ENCODE data around the gene C1orf105.

The C1orf105 gene

DNA sequence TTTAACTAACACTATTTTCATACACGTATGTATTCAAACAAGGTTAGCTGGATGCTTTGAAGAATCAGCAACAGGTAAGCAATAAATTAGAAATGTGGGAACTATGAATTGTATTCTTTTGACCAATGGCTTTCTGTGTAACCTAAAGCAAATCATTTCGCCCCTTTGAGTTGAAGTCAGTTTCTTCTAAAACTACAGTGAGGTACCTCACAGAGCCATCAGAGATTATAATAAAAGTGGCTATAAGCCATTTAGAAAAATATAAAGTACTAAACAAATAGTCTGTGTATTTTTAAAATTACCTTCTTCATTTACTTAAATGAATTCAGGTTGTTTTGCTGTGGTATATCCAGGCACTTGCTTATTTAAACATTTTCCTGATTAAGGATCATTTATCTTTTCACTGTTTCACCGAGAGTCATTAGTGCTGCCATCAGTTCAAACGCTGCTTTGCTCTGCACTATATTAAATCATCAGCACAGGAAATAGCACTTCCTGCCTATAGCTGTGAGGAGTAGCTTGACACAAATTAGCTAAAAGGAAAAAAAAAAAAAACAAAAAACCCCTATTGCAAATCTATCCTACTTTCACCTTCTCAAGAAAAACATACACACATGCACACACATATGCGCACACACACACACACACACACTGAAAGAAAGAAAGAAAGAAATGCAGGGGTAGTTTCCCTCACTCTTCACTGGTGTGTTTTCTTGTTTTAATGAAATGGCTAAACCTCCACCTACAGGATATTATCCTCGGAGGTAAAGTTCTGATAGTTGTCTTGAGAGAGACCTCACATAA, 39.8 kb upstream of the C1orf105 start:
- no peak overlapping the region for H3K4me3 ChIP-seq (ENCODE audit: low read depth, low read length)
- in situ Hi-C loops (cut with HindIII; ENCODE audit: low sequenced_read_pairs) = no loop called here
- TF ChIP-seq, protein P1, sequence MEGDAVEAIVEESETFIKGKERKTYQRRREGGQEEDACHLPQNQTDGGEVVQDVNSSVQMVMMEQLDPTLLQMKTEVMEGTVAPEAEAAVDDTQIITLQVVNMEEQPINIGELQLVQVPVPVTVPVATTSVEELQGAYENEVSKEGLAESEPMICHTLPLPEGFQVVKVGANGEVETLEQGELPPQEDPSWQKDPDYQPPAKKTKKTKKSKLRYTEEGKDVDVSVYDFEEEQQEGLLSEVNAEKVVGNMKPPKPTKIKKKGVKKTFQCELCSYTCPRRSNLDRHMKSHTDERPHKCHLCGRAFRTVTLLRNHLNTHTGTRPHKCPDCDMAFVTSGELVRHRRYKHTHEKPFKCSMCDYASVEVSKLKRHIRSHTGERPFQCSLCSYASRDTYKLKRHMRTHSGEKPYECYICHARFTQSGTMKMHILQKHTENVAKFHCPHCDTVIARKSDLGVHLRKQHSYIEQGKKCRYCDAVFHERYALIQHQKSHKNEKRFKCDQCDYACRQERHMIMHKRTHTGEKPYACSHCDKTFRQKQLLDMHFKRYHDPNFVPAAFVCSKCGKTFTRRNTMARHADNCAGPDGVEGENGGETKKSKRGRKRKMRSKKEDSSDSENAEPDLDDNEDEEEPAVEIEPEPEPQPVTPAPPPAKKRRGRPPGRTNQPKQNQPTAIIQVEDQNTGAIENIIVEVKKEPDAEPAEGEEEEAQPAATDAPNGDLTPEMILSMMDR (IDR thresholded peaks at IDR 0.05; ENCODE audit: low read depth, low read length) = no peak
- peak; percentile 31 for DNase-seq (ENCODE audit: low read depth, low spot score)

DNA sequence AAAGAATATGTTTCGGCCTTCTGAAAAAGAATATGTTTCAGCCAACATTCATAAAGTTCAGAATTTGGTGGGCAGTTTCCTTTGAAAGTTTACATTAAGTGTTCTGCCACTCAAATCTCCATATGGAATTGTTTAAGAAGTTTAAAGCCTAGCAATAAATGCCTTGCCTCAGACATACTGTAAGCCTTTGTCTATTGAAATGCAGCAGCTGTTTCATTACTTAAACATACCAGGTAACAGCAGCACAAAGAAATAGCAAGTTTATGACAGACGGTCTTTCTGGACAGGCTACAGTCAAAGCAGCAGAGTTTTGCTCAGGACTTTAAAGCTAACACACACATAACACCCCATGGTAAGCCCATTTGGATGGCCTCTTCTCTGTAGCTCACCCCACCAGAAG, 38.5 kb upstream of the C1orf105 start:
- in situ Hi-C loops (cut with HindIII; ENCODE audit: low sequenced_read_pairs) = no loop called here

DNA sequence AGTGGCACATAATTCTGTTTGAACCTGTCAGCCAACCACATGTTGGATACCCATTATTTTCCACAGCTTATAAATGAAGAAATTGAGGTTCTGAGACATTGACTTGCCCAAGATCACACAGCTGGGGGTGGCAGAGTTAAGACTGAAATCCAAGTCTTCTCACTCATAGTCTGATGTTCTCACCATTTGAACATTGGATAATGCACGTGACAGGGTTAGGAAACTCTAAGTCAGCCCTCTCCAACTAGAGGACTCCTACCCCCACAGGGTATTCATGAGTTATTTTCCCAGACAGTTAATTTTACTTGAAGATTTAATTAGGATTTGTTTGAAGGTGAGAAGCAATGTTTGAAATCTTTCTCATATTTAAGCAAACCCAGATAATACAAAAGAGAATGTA, 38.1 kb upstream of the C1orf105 start:
- in situ Hi-C loops (cut with HindIII; ENCODE audit: low sequenced_read_pairs) = no loop called here

More for the DNA sequence above, 38.5 kb upstream of the C1orf105 start:
- TF ChIP-seq, protein P1 (IDR thresholded peaks at IDR 0.05; ENCODE audit: low read depth, low read length) = no peak
- no peak for DNase-seq (ENCODE audit: low read depth, low spot score)
- H3K4me3 ChIP-seq (ENCODE audit: low read depth, low read length) = no peak overlapping the region

DNA sequence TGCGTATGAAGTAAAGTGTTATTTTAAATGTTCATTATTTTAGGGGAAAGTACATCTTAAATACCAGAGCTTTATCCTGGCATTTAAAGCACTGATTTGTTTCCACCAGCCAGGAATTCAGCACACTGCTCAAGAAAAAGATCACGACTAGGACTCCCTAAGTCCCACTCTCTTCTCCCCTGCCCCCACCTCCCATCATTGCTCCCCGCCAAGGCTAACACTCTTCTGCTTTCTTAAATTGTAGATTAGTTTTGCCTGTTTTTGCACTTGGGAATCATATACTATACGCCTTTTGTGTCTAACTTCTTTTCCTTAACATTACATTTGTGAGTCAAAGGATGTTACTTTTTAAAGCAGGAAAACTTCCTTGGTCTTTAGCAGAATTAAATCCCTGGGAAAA, 37.5 kb upstream of the C1orf105 start:
- TF ChIP-seq, protein P1 (IDR thresholded peaks at IDR 0.05; ENCODE audit: low read depth, low read length) = no peak
- H3K4me3 ChIP-seq (ENCODE audit: low read depth, low read length) = no peak overlapping the region
- in situ Hi-C loops (cut with HindIII; ENCODE audit: low sequenced_read_pairs) = no loop called here
- no peak for DNase-seq (ENCODE audit: low read depth, low spot score)

More for the DNA sequence above, 38.1 kb upstream of the C1orf105 start:
- H3K4me3 ChIP-seq (ENCODE audit: low read depth, low read length) = no peak overlapping the region
- DNase-seq (ENCODE audit: low read depth, low spot score) = no peak
- TF ChIP-seq, protein P1 (IDR thresholded peaks at IDR 0.05; ENCODE audit: low read depth, low read length) = no peak

DNA sequence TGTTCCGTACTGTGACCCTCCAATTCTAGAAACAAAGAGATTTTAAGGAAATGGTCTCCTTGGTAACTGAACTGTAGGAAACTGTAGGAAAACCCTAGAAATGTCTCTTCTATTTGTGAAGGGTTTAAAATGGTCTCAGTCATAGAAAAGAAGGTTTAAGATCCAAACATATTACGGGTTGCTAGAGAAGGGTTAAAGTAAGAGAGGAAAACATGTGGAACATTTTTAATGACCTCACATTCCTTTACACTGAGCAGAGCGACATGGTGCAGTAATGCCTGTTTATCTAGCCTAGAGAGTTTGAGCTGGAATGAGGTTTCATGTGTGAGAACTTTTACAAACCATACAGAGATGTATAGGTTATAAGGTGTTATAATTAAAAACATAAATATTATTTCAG, 36.9 kb upstream of the C1orf105 start:
- TF ChIP-seq, protein P1 (IDR thresholded peaks at IDR 0.05; ENCODE audit: low read depth, low read length) = no peak
- no peak overlapping the region for H3K4me3 ChIP-seq (ENCODE audit: low read depth, low read length)
- peak; percentile 83 for DNase-seq (ENCODE audit: low read depth, low spot score)
- in situ Hi-C loops (cut with HindIII; ENCODE audit: low sequenced_read_pairs) = no loop called here

DNA sequence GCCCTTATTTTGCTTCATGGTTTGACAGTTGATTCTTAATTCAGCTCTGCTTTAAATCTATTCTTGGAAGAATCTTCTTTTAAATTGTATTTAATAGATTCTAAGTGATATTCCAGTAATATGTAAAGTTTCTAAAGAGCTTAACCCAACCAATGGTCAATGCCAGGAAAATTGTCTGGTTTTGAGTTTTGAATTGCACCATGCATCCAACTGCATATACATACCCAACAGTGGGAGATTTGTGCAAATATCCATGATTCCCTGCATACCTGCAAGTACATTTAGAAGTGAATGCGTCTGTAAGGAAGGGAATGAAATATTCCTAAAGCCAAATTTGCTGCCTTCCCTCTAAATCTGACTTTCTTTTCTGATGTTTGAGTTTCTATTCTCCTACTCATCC, 35.8 kb upstream of the C1orf105 start:
- no peak overlapping the region for H3K4me3 ChIP-seq (ENCODE audit: low read depth, low read length)
- TF ChIP-seq, protein P1 (IDR thresholded peaks at IDR 0.05; ENCODE audit: low read depth, low read length) = no peak
- in situ Hi-C loops (cut with HindIII; ENCODE audit: low sequenced_read_pairs) = no loop called here
- no peak for DNase-seq (ENCODE audit: low read depth, low spot score)
